Measurements from ENCODE around the gene BACE2.

BACE2 gene

GRCh38 chr21:41164981-41165655, 2.8 kb upstream of the BACE2 start:
- TF ChIP-seq CTCF (IDR thresholded peaks at IDR 0.05; ENCODE audit: borderline replicate concordance, extremely low read depth, low read length, poor library complexity, severe bottlenecking) (no peak), EZH2 (IDR thresholded peaks at IDR 0.05; ENCODE audit: borderline replicate concordance, low read depth, low read length, severe bottlenecking) (no peak)
- no peak overlapping the region for H2AFZ ChIP-seq (ENCODE audit: low read depth, low read length)
- DNase-seq (no peak), ATAC-seq (ENCODE audit: insufficient read depth, low read depth) (no peak)
- no peak overlapping the region for H3K4me2 ChIP-seq (ENCODE audit: insufficient read depth, low read length)
- peaks cover 54% of the 10 kb centered on the region for H3K27me3 ChIP-seq (ENCODE audit: insufficient read depth, low read length, poor library complexity)
- H3K4me1 ChIP-seq (ENCODE audit: insufficient read depth, low read length), result peaks cover 18% of the 10 kb centered on the region
- H3K79me2 ChIP-seq (ENCODE audit: insufficient read depth, low read length), result no peaks in the 10 kb centered on the region
- no peaks in the 10 kb centered on the region; the same call in 1 of the 2 replicates for H4K20me1 ChIP-seq (ENCODE audit: insufficient read depth, low read length)
- no peaks in the 10 kb centered on the region for H3K36me3 ChIP-seq (ENCODE audit: insufficient read depth, low read length)
- no peaks in the 10 kb centered on the region for H3K9me3 ChIP-seq (ENCODE audit: insufficient read depth, low read length, severe bottlenecking)
- H3K4me3 ChIP-seq (ENCODE audit: low read depth in 1 of 2, low read length in 2 of 2), result no peak overlapping the region
- H3K27ac ChIP-seq (ENCODE audit: low read length), result no peak overlapping the region
- no peak overlapping the region for H3K9ac ChIP-seq (ENCODE audit: low read depth, low read length)

- no peaks in the 10 kb centered on the region for H3K79me2 ChIP-seq (ENCODE audit: insufficient read depth, low read length)
- H3K4me1 ChIP-seq (ENCODE audit: insufficient read depth, low read length), result peaks cover 18% of the 10 kb centered on the region
- no peak overlapping the region for H3K4me3 ChIP-seq (ENCODE audit: low read depth in 1 of 2, low read length in 2 of 2)
- no peak overlapping the region for H3K9ac ChIP-seq (ENCODE audit: low read depth, low read length)
- no peak overlapping the region for H2AFZ ChIP-seq (ENCODE audit: low read depth, low read length)
- H3K36me3 ChIP-seq (ENCODE audit: insufficient read depth, low read length), result no peaks in the 10 kb centered on the region
- peaks cover 7% of the 10 kb centered on the region for H4K20me1 ChIP-seq (ENCODE audit: insufficient read depth, low read length)
- no peak overlapping the region for H3K27ac ChIP-seq (ENCODE audit: low read length)
- DNase-seq, result no peak
- no peak for ATAC-seq (ENCODE audit: insufficient read depth, low read depth)
- H3K9me3 ChIP-seq (ENCODE audit: insufficient read depth, low read length, severe bottlenecking), result no peaks in the 10 kb centered on the region
- TF ChIP-seq EZH2 (IDR thresholded peaks at IDR 0.05; ENCODE audit: borderline replicate concordance, low read depth, low read length, severe bottlenecking) (no peak), CTCF (IDR thresholded peaks at IDR 0.05; ENCODE audit: borderline replicate concordance, extremely low read depth, low read length, poor library complexity, severe bottlenecking) (no peak)
- no peak overlapping the region for H3K4me2 ChIP-seq (ENCODE audit: insufficient read depth, low read length)
- H3K27me3 ChIP-seq (ENCODE audit: insufficient read depth, low read length, poor library complexity), result peaks cover 69% of the 10 kb centered on the region
Measured at GRCh38 chr21:41166884-41167283, 1.1 kb upstream of the BACE2 start.

- Histone ChIP-seq H3K27me3 (ENCODE audit: insufficient read depth, low read length, poor library complexity) (peaks cover 74% of the 10 kb centered on the region), H4K20me1 (ENCODE audit: insufficient read depth, low read length) (peaks cover 7% of the 10 kb centered on the region), H3K9me3 (ENCODE audit: insufficient read depth, low read length, severe bottlenecking) (no peaks in the 10 kb centered on the region), H2AFZ (ENCODE audit: low read depth, low read length) (peak overlapping the region; percentile 53), H3K9ac (ENCODE audit: low read depth, low read length) (peak overlapping the region; percentile 51; the same call in 1 of the 2 replicates), H3K4me1 (ENCODE audit: insufficient read depth, low read length) (peaks cover 18% of the 10 kb centered on the region), H3K4me3 (ENCODE audit: low read depth in 1 of 2, low read length in 2 of 2) (peak overlapping the region; percentile 15 to 55; a peak in 3 of 4 replicates), H3K27ac (ENCODE audit: low read length) (no peak overlapping the region), H3K36me3 (ENCODE audit: insufficient read depth, low read length) (no peaks in the 10 kb centered on the region), H3K4me2 (ENCODE audit: insufficient read depth, low read length) (peak overlapping the region; percentile 75), H3K79me2 (ENCODE audit: insufficient read depth, low read length) (no peaks in the 10 kb centered on the region)
- peak; percentile 51 for ATAC-seq (ENCODE audit: insufficient read depth, low read depth)
- peak; percentile 99 for TF ChIP-seq EZH2 (IDR thresholded peaks at IDR 0.05; ENCODE audit: borderline replicate concordance, low read depth, low read length, severe bottlenecking)
- no peak for TF ChIP-seq CTCF (IDR thresholded peaks at IDR 0.05; ENCODE audit: borderline replicate concordance, extremely low read depth, low read length, poor library complexity, severe bottlenecking)
- DNase-seq, result peak; percentile 58
Measured at GRCh38 chr21:41168391-41169257, 664 bp downstream of the BACE2 start.
